ENCODE results near the gene DYNC1H1.

The DYNC1H1 gene

DNA sequence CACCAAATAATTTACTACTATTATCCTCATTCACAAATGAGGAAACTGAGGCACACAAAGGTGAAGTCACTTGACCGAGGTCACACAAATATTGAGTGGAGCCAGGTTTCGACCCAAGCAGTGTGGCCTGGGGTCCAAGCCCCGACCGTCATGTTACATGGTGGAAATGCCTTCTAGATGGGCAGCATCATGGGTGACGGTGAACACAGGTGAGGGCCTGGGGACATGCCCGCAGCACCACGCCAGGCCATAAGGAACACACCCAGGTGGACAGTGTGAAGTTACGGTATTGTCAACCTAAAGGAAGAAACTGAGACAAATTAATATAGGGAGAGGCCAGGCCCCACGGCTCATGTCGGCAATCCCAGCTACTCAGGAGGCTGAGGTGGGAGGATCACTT is 35.3 kb upstream of the DYNC1H1 start:
- DNase-seq (ENCODE audit: low read depth, low spot score), result no peak
- H3K4me3 ChIP-seq (ENCODE audit: low read depth, low read length), result no peak overlapping the region
- no peak for TF ChIP-seq CTCF (IDR thresholded peaks at IDR 0.05; ENCODE audit: low read depth, low read length)
- in situ Hi-C loops (cut with HindIII; ENCODE audit: low sequenced_read_pairs), result no loop called here

- TF ChIP-seq CTCF (IDR thresholded peaks at IDR 0.05; ENCODE audit: low read depth, low read length), result no peak
- DNase-seq (ENCODE audit: low read depth, low spot score), result no peak
- in situ Hi-C loops (cut with HindIII; ENCODE audit: low sequenced_read_pairs), result no loop called here
- H3K4me3 ChIP-seq (ENCODE audit: low read depth, low read length), result no peak overlapping the region
Observed at GRCh38 chr14:101929946-101930345, 34.4 kb upstream of the DYNC1H1 start.

DNA sequence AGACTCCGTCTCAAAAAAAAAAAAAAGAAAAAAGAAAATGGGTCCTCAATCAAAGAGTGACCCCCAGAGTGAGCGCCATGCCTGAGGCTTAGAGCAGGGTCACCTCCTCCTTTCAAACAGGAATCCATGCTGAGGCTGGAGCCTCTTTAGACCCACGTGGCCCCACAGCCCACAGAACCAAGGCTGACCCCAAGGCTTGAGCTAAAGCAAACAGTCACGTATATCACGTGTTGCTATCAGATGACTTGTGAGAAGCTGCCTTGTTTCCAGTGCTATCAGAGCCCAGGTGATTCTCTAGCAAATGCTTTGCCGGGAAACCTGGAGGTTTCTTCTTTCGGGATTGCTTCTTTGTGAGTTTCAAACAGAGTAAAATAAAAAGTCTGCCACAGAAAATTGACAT is 31.7 kb upstream of the DYNC1H1 start:
- no peak overlapping the region for H3K4me3 ChIP-seq (ENCODE audit: low read depth, low read length)
- in situ Hi-C loops (cut with HindIII; ENCODE audit: low sequenced_read_pairs), result no loop called here
- no peak for DNase-seq (ENCODE audit: low read depth, low spot score)
- no peak for TF ChIP-seq CTCF (IDR thresholded peaks at IDR 0.05; ENCODE audit: low read depth, low read length)

DNA sequence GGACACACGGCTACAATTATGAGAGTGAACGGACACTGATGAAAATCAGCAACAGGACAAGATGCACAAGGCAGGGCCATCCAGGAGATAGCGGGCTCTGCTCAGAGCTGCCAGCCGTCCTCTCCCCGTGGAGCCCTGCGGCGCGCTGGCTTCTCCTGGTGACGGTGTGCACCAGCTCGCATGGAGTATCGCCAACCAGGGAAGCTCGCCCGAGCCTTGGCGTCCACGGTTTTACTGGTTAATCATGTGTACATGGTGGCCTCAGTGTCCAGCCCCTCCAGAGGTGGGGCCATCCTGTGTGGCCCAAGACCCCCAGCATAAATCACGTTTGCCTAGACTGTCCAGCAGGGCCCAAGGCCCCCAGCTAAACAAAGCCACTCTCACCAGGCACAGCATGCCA is 31.2 kb upstream of the DYNC1H1 start:
- in situ Hi-C loops (cut with HindIII; ENCODE audit: low sequenced_read_pairs), result no loop called here
- DNase-seq (ENCODE audit: low read depth, low spot score), result no peak
- H3K4me3 ChIP-seq (ENCODE audit: low read depth, low read length), result no peak overlapping the region
- TF ChIP-seq CTCF (IDR thresholded peaks at IDR 0.05; ENCODE audit: low read depth, low read length), result no peak

- in situ Hi-C loops (cut with HindIII; ENCODE audit: low sequenced_read_pairs), result no loop called here
- H3K4me3 ChIP-seq (ENCODE audit: low read depth, low read length), result no peak overlapping the region
- DNase-seq (ENCODE audit: low read depth, low spot score), result no peak
- TF ChIP-seq CTCF (IDR thresholded peaks at IDR 0.05; ENCODE audit: low read depth, low read length), result no peak
Observed at GRCh38 chr14:101934601-101935150, 29.7 kb upstream of the DYNC1H1 start.

DNA sequence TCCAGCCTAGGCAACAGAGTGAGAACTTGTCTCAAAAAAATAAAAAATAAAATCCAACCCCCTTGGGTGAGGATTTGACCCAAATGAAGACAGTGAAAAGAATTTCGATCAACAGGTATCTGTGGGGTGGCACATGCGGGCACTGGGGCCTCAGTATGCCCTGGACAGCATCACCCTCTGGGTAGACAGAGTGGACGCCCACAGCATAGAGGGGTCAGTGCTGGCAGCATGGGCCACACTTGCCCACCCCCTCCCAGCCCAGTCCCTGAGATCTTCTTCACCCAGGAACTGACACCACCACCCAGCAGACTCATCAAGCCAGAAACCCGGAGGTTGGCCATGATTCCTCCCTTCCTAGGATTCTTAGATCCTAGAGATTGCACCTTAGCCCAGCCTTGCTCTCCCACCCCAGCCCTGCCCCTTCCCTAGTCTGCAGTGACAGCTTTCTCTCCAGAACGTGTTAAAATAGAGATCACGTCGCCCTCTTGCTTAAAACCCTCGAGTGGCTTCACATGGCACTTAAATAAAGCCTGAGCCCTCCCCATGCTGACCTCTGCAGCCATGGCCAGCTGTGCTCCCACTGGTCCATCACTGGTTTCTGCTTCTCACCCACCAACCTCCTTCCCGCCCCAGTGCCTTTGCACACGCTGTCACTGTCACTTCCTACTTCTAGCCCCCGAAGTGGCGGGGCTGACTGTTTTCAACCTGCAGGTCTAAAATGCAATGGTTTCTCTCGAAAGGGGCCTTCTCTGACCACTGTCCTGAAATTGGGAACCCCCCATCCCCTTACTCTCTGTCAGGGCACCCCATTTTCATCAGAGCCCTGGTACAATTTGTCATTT is 26.2 kb upstream of the DYNC1H1 start:
- TF ChIP-seq CTCF (IDR thresholded peaks at IDR 0.05; ENCODE audit: low read depth, low read length), result no peak
- H3K4me3 ChIP-seq (ENCODE audit: low read depth, low read length), result no peak overlapping the region
- in situ Hi-C loops (cut with HindIII; ENCODE audit: low sequenced_read_pairs), result no loop called here
- DNase-seq (ENCODE audit: low read depth, low spot score), result no peak

Data from astrocyte of the spinal cord (primary cell).